GM19397 (cell line): ENCODE measurements around the gene WHRN.

Source experiments
- ATAC-seq: cut with Tn5 transposase; IDR thresholded peaks from one replicate; pipeline ENCODE4 v1.9.1; 2021; ENCODE audit warnings: mild to moderate bottlenecking, moderate library complexity; ENCODE audit not compliant: unreplicated experiment

The WHRN gene

DNA sequence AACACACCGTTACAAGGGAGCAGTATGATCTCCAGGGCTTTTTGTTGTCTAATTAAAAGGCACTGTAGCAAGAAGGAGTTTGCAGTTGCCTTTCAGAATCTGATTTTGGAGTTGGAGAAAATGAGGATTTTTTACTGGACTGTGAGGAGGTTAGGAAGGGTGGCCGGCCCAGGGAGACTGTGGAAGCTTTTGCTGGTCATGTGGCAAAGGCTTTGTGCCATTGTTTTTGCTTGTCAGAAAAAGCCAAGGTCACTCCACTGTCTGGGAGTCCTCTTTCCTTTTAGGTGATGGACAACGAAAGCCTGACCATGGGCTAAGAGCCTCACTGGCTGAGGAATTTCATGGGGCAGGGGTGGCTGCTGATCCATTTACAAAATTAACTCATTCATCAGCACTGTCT lies 10.3 kb upstream of the WHRN start:
- no peak for ATAC-seq

DNA sequence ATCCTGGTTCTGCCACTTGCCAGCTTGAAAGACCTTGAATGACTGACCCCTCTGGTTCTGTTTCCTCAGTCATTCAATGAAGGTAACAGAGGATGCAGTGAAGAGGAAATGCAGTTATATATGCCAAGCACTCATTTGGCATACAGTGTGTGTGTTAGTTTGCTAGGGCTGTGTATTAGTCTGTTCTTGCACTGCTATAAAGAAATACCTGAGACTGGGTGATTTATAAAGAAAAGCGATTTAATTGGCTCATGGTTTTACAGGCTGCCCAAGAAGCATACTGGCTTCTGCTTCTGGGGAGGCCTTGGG lies 8.6 kb upstream of the WHRN start:
- ATAC-seq = no peak

DNA sequence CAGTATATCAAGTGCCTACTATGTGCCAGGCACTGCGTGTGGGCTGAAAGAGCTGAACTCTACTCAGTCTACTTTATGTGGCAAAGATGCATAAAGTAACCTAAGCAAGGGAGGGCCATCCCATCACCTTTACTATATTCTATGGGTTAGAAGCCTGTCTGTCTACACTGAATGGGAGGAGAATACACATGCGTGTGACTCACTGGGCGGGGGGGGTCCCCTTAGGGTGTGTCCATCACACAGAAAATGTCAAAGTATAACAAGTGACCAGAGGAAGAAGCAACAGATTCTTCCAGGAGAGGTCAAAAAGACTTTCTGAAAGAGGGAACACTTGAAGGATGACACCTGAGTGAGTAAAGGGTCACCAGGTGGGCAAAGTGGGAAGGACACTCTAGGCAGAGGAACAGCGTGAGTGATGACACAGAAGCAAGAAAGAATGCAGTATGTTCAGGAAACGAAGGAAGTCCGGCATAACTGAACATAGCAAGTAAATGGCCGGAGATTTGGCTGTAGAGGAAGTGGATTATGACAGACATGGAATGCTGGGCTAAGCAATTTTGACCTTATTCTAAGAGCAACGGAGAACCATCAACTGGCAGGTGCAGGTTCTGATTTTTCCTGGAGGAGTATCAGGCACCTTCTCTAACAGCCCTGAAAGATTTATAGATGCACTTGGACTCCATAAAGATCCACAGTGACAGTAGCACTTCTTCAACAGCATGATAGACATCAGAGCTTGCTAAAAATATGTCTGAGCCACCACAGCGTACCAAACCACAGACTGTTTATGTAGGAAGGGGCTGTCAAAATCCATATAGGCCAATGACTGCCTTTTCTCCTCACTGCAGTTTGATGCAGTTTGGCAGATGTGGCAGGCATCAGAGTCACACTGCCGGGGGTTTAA lies 8.0 kb upstream of the WHRN start:
- no peak for ATAC-seq

DNA sequence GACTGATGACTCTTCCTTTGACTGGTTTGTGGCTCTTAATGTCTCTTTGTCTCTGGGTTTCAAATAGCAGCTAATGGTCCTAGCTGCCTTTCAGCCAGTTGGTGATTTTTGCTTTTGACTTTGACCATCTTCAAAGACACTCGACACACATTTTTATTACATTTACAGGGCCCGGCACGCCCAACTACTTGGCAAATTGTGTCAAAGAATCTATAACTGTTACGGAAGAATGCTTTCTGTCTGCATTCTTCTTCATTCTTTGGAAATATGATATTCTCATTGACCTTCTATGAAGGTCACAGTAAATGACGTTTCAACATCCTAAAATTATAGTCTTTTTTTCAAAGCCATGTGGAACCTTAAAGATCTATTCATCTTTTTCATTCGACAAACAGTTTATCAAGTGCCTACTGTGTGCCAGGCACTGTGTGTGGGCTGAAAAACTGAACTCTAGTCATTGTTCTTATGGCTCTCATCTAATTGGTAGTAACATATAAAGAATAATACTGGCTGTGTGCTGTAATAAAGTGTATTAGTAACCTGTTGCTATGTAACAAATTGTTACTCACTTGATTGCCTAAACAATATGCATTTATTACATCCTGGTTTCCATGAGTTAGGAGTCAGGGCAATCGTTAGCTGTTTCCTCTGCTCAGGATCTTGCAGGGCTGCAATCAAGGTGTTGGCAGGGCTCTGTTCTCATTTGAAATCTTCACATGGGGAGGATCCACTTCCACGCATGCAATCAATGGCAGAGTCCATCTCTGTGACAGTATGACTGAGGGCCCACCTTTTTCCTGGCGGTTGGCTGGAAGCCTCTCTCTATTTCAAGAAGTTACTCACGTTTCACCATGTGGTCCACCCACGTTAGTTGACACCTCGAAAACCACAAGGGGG lies 7.0 kb upstream of the WHRN start:
- no peak for ATAC-seq

DNA sequence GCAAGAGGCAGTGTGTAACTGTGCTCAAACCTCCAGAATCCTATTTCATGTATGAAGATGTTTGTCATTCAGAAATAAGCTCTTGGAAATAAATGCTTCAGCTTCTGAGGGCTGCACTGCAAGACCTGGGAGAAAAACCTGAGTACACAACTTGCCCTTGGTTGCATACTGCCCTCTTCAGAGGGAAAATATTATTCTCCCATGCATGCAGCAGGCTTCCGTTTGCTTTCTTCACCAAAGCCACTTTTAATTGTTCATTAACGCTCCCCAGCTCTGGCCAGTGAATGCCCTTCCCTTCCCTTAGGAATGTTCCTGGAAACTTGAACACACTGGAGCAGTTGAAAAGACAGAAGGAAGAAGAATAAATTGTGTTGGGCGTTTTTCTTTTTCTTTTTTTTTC lies 2.5 kb upstream of the WHRN start:
- no peak for ATAC-seq

DNA sequence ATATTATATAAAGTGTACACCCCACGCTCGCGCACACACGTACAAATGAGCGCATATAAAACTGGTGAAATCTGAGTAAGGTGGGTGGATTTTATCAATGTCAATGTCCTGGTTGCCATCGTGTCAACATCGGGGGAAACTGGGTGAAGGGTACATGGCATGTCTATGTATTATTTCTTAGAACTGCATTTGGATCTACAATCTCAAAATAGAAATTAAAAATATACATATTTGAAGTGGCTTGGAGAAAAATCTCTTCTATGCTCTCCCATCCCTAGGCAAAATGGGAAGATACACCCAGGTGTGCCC lies 763 bp upstream of the WHRN start:
- ATAC-seq = no peak

DNA sequence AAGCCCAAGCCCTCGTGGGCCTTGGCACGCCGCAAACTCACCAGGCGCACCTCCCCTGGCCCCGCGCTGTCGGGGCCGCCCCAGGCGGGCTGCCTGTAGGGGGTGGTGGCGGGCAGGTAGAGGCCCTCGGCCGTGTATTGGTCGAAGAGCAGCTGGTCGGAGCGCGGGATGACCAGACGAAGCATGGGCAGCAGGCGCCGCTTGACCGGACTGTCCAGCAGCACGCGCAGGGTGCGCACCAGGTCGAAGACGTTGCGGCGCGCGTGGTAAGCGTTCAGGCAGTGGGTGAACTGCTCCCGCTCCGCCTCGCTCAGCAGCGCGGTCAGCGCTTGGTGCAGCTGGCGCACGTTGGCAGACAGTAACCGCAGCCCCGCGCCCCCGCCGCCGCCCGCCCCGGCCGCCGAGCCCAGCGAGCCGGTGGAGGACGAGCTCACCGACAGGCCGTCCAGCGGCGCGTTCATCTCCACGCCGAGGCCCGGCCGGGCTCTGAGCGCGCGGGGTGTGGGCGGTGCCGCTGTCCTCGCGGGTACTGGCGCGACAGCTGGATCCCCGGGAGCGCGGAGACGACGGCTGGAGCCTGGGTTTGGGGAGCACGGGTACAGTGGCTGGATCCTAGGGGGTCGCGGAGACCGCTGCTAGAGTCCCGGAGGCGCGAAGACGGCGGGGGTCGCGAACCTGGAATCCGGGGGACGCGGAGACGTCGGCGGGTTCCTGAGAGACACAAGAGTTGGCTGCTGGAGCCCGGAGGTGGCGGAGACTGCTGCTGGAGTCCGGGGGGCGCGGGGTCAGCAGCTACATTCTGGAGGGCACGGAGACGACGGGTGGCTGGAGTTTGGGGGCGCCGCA lies 709 bp downstream of the WHRN start:
- no peak for ATAC-seq

DNA sequence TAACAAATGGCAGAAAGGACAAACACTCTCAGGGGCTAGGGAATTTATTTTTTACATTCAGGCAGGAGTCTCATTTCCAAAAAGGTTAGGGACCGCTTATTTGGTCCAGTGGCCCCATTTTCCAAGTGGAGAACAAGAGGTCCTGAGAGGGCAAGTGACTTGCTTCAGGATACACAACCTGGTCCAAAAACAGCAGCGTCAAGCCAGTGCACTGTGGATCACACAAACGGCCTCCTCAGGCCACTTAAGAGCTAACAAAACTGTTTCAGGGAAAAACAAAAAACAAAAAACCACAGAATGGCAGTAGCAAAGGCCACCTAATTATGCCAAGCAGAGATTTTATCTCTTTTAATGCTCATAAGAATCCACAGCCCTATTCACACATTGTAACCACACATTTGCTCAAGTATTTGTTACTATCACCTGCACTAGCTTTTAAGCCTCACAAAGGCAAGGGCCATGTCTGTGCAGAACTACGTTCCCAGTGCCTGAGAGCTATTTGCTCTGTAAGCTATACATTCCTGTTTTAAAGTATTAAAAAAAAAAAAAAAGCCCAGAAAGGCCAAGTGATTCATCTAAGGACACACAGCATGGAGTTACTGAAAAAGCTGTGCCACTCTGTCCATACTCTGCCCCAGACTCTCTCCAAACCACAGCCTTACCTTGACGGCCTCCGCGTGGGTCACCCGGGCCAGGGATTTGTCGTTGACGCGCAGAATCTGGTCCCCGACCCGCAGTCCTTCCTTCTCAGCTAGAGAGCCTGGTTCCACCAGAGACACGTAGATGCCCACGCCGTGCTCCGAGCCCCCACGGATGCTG lies 1.5 kb downstream of the WHRN start:
- no peak for ATAC-seq

DNA sequence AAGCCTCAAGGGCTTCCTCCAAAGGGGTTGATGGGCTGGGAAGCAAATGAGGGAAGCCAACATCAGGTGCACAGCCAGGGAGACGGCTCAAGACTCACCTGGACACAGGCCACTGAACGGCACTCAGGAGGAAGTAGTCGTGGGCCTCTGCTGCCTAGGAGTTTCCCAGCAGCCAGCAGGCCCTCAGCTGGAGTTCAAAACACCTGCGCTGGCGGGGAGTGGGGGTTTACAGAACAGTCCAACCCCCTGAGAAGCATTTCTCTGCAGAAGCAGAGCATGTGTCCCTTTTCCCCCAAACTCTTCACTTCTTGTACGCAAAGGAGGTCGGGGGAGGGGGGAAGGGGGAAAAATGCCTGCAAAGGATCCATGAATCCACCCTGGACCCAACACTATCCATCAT lies 2.3 kb downstream of the WHRN start:
- no peak for ATAC-seq

DNA sequence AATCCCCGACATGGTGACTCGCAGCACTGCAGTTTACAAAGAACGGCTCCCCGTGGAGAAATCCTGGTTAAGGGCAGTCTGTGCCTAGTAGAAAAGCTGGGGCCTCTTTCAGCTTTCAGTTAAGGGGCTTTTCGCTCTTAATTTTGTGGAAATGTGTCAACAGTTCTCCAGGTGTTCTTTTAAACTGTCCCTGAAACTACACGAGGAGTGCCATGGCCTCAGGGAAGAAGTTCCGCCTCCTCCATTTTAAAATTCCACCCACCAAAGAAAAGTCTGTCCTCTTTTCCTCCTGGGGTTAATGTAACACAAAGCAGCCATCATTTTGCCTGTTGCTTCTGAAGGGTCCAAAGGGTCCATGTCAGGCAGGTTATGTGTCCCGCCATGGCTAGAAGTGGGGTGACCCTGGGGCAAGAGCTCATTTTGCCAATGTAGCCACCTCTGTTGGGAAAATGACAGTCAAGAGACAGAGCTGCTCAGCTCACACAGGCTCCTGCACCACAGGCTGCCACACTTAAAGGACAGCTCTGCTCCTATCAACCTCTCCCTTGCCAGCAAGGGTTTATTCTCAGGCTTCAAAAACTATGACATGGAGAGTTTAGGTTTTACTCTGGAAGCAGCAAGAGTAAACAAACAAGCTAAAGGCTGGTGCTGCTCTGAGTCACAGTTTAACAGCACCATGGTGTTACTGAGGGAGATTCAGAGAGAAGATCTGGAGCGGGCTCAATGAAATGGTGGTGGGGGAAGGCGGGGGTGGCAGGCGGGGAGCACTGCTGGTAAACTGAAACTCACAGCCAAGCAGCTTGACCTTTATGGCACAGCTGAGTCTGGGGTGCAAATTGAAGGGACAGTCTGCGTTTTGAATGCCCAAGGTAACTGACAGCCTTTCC lies 3.2 kb downstream of the WHRN start:
- ATAC-seq = no peak

DNA sequence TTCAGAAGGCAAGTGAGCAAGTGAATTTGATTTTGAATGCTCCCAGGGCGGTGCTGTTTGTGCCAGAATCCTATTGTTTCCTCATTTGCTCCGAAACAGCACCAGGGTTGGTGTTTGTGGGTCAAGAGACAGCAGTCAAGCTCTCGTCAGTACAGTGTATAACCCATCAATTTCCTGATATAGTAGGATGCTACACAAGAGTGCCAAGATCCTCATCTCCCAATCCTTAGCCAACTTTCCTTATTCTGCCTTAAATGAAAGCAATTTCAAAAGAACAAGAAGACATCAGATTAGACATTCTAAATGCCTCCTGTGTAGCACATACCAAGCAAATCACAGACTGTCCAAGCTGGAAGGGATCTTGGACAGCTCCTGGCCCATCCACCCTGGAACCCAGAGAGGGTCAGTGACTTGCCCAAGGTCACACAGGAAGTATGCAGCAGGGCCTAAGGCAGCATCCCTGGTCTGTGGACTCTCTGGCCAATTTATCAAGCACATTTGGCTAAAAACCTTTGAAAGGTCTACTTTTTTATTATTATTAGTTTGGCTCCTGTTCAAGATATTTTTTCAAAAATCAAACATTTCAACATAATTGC lies 4.5 kb downstream of the WHRN start:
- ATAC-seq = no peak

DNA sequence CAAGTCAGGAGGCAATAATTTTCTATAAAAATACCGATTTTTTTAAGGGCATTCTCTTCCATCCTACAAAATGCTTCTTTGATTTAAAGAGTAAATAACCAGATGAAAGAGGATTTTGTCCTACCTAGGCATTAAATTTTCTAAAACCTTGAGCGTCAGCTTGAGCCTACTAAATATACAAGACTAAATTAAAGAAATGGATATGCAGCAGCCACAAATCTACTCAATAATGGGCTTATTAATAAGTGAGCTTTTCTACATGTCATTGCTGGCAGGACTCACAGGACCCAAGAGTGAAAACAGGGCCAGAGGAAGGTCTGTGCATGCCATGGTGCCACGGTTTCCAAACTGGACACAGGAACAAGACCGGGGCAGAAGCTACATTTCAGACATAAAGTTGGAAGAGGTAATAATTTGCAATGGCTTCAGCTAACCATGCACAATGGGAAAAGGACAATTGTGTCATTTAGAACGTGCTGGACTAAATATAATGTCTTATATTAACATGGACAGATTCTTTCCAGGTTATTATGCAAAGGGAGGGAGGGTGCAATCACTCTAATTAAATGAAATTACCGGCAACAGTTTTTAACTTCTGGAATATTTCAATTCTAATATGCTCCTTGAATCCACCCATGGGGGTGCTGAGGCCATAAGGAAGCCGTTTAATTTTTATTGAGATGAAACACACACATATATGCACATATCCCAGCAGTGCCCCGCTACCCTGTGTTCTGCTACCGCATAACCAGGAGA lies 5.2 kb downstream of the WHRN start:
- no peak for ATAC-seq

DNA sequence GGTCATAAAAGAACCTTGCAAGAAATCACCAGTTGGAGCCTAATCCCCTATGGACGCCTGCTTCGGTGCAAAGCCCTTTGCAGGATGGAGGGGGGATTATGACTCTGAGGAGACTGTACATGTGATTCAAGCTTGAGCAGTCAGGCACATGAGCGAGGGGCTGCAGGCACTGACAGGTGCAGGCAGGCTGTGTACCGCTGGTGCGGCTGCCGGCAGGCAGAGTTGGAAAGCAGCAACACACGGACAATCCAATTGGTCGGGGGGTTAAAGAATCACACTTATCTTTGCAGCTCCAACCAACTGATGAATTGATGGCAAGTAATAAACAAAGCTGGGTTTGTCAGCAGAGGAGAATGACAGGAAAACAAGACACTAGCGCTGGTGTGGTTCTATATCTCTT lies 5.7 kb downstream of the WHRN start:
- no peak for ATAC-seq

DNA sequence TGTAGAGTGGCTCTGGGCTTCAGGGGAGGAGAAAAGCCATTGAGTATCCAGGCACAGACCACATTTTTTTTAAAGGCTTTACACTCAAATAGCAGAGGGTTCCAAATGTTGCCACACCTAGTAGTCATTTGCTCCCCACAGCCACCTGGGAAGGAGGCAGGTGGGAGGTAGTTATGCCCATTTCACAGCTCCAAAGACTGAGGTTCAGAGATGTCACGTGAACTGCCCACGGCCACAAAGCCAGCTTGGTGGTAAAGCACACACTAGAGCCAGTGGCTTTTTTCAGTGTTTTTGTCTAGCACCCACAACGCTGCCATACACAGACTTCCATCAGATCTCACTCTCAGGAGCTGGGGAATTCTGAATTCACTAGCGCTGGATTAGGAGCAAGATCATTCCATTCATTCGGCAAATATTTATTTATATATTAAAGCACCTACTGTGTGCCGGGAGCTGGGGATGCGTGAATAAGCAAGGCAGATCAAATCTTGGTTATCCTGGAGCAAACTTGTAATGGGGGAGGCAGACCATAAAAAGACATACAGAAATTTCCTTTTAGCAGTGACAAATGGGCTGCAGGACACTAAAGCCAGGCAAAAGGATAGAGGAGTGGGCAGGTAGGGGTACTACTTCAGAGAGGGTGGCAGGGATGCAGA lies 7.4 kb downstream of the WHRN start:
- no peak for ATAC-seq

DNA sequence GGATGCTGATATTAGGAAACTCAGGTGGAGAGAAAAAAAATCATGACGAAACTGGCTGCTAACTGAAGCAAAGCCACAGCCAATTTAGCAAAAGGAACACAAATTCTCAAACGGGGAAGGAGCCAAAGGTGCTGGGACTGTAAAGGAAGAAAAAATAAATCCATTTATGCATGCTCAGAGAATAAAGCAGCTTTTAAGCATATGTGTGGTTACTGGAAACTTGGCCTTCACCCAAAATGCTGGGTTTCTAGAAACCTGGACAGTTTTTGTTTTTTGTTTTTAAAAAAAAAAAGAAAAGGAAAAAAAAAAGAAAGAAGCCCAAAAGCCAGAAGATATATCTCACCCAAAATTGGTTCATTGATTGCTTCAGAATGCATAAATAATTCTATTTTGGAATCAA lies 8.0 kb downstream of the WHRN start:
- no peak for ATAC-seq

DNA sequence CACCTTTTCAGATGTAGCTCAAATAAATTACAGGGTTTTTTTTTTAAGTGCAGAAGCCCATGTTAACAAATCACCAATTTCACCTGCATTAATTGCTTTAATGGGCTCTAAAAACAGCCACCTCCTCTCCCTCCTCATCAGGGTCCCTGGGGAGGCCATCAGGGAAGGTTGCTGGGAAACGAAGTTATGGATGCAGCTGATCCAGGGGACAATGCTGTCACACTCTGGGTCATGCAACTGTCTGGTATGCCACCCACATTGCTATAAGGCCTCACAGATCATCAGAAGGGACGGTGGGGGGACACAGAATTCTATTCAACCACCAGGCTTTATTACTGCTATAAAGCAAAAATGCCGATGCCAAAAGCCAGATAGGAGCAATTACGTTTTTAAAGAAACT lies 9.3 kb downstream of the WHRN start:
- no peak for ATAC-seq

DNA sequence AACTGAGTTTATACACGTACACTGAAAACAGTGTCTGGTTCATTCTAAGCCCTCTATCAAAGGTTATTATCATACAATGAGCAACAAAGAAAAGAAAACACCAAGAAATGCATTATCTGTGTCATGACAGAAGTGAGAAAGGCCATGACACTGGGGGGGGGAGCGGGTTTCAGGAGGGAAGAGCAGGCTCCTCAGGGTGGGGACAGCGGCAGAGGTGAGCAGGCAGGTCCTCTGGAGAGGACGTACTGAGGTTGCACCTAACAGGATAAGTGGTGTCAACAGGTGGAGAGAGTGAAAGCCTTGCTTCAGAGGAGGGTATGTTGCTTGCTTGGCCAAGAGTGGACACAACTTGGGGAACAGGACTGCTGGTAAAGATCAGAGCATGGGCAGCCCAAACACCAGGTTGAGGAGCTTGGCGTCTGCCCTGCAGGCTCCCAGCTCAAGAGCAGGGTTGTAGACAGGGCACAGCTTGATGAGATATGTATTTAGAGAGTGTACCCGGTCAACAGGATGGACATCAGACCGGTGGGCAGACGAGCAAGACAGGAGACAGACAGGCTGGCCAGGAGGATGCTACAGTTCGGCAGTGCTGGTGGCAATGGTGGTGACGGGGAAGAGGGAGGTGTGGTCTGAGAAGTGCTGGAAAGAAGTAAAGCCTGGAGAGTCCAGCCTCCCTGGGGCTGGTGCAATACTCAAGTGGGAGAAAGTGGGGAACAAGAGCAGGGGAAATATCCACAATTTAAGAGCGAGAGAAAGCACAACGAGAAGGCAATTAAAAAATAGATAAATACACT lies 10.3 kb downstream of the WHRN start:
- ATAC-seq = no peak
